NB4 (cell line): Measurements from ENCODE around the gene BMPR2.
"Not testable (repeated sequence)": the region's sequence is repeated elsewhere in the genome, so short reads cannot be mapped to it uniquely, and the experiment has no call there.

Experiments
- CTCF ChIP-seq: IDR thresholded peaks from one replicate; pipeline ENCODE4 v1.5.1; 2012; ENCODE audit warnings: low read depth, low read length
- MAX ChIP-seq: IDR thresholded peaks from 2 replicates; pipeline ENCODE4 v1.6.1; 2011; ENCODE audit warnings: low read depth, low read length
- MYC ChIP-seq: IDR thresholded peaks from 2 replicates; pipeline ENCODE4 v1.6.1; 2011; ENCODE audit warnings: low read depth, low read length
- POLR2A ChIP-seq: IDR thresholded peaks from 2 replicates; pipeline ENCODE4 v1.6.1; 2011; ENCODE audit warnings: mild to moderate bottlenecking; ENCODE audit not compliant: insufficient read length; ENCODE audit errors: extremely low read depth

DNA sequence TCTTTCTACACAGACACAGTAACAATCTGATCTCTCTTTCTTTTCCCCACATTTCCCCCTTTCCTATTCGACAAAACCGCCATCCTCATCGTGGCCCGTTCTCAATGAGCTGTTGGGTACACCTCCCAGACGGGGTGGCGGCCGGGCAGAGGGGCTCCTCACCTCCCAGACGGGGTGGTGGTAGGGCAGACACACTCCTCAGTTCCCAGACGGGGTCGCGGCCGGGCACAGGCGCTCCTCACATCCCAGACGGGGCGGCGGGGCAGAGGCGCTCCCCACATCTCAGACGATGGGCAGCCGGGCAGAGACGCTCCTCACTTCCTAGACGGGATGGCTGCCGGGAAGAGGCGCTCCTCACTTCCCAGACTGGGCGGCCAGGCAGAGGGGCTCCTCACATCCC lies 64.0 kb downstream of the BMPR2 start:
- TF ChIP-seq CTCF, MAX, POLR2A, MYC: not testable (repeated sequence)
